Heart left ventricle (tissue), 16 donors: ENCODE results near the gene SCYL1. TPM values are rescaled to one million over a fixed set of nuclear protein-coding genes. Genes with fewer than 3 reads are reported as not detected.

Experiments
- ATAC-seq, 4 donors: fragments of 200-7000 bp; cut with Tn5 transposase; one replicate each; pipeline ENCODE4 v1.9.1; 2020 to 2022; ENCODE audit warnings: moderate library complexity in 4 of 4, mild to moderate bottlenecking in 3 of 4, moderate number of reproducible peaks in 1 of 4
- DNase-seq, 5 donors: peaks; one replicate each; pipeline ENCODE4 v3.0.0-alpha.2; 2020
- H3K27ac ChIP-seq, 12 donors: fragments of 200-600 bp; sonication (generic) in 4 of 12; one replicate each; pipeline versions ENCODE4 v1.5.0 to v1.8.0; 2016 to 2022; ENCODE audit warnings: mild to moderate bottlenecking in 2 of 12
- H3K27me3 ChIP-seq, 9 donors: fragments of 200-600 bp; sonication (generic) in 2 of 9; one replicate each; pipeline versions ENCODE4 v1.5.1 to v1.8.0; 2016 to 2022; ENCODE audit warnings: mild to moderate bottlenecking in 3 of 9
- H3K36me3 ChIP-seq, 9 donors: fragments of 200-600 bp; sonication (generic) in 2 of 9; one replicate each; pipeline versions ENCODE4 v1.5.0 to v1.8.0; 2018 to 2022; ENCODE audit warnings: mild to moderate bottlenecking in 2 of 9
- H3K4me1 ChIP-seq, 12 donors: fragments of 200-600 bp; sonication (generic) in 4 of 12; one replicate each; pipeline versions ENCODE4 v1.5.0 to v1.8.0; 2016 to 2022; ENCODE audit warnings: mild to moderate bottlenecking in 3 of 12
- H3K4me3 ChIP-seq, 12 donors: fragments of 200-600 bp; sonication (generic) in 4 of 12; one replicate each; pipeline versions ENCODE4 v1.5.0 to v1.8.0; 2017 to 2022; ENCODE audit warnings: mild to moderate bottlenecking in 9 of 12, moderate library complexity in 4 of 12
- H3K9me3 ChIP-seq, 12 donors: fragments of 200-600 bp; sonication (generic) in 4 of 12; one replicate each; pipeline versions ENCODE4 v1.5.0 to v1.8.0; 2016 to 2022; ENCODE audit warnings: mild to moderate bottlenecking in 1 of 12
- CTCF ChIP-seq, 12 donors: fragments of 200-600 bp; sonication (generic) in 4 of 12; IDR thresholded peaks; one replicate each; pipeline versions ENCODE4 v1.5.0 to v1.8.0; 2018 to 2022; ENCODE audit warnings: antibody characterized with exemption in 12 of 12, mild to moderate bottlenecking in 5 of 12
- POLR2A ChIP-seq, 2 donors: fragments of 450-650 bp; IDR thresholded peaks; one replicate each; pipeline ENCODE4 v1.6.1; 2017; ENCODE audit warnings: antibody characterized with exemption in 2 of 2, mild to moderate bottlenecking in 2 of 2, moderate library complexity in 2 of 2
- WGBS, 4 donors: extraction: QIAGEN DNeasy Blood & Tissue Kit in 2 of 4; methylation state at CpG; one replicate each; pipeline versions ENCODE4 v1.1.5 to v1.1.7; 2013 to 2018; 5-methylcytosine and 5-hydroxymethylcytosine counted together
- intact Hi-C, 10 donors: fragments of 100-400 bp; cut with DNase I; formaldehyde crosslinking; loops; one replicate each; pipeline versions ENCODE4 v1.11.1 to v1.14.2; 2022
- polyA plus RNA-seq, 2 donors: library from polyadenylated mRNA; stranded (reverse); fragments of 200-250 nt; gene quantifications; one replicate each; pipeline ENCODE4 v1.2.3, GENCODE V29; 2013
- total RNA-seq, 9 donors: library from RNA; depleted of rRNA in 2 of 9; stranded (reverse); fragments of >200 nt in 2 of 9; fragmentation: NEBNext Ultra II Directional in 3 of 9; extraction: Animal tissue kit (Norgen Biotek cat#: 25700) in 3 of 9; gene quantifications; one replicate each; pipeline versions ENCODE4 v1.1.0 to v1.2.4, GENCODE V29; 2016 to 2023
- donor health status: ischemic (EF 13 %, LVEDD 7.1; RV severe dilation, severe dysfunction).
- donor health status: healthy with polysubstance abuse.
- donor health status: DM: no; HTN: yes; CAD: no.
- donor health status: DM: no; HTN: no; CAD: no.
- donor health status: ischemic (EF 25% LVEDD 6.9; RV normal size, moderate dysfunction).
- donor health status: ischemic (EF 25% LVEDD 5.7; RV mildly dilated, moderate dysfunction).
- donor health status: healthy.
- donor health status: DM: yes; HTN: yes; CAD: no.
- donor health status: ischemic (EF 35%, LVEDD 5.7; RV mildly dilated, moderate dysfunction).
- donor health status: nonischemic (EF 11% LVEDD 7.7; RV severe dilation, severe dysfunction).
- donor health status: DM: yes; HTN: yes; CAD: no.
- donor health status: PGD.
- donor health status: ischemic (EF 29% LVEDD 5.4; RV normal size, mild dysfunction).
- donor health status: nonischemic (EF 23%, LVEDD 6.1; RV moderate dilation, normal function).

Gene SCYL1
- total and polyA plus RNA-seq, 11 donors, result 51.6 to 135 (median 64.2) TPM

GRCh38 chr11:65554842-65555430 lies 30.1 kb downstream of the SCYL1 start:
- 77 to 93% (median 84%) methylated on average over 4 of the region's 4 CpGs for WGBS, 4 donors
- H3K27me3 ChIP-seq, result no peaks in the 10 kb centered on the region
- no peak overlapping the region for H3K4me3 ChIP-seq
- peak overlapping the region in 11 of 12 donors; percentile 57 to 98 (median 93) for H3K27ac ChIP-seq
- TF ChIP-seq CTCF (IDR thresholded peaks at IDR 0.05) (no peak), POLR2A (IDR thresholded peaks at IDR 0.05) (no peak)
- DNase-seq (no peak), ATAC-seq (no peak)
- no peaks in the 10 kb centered on the region for H3K9me3 ChIP-seq
- intact Hi-C loops, result loop anchor here in 1 of 10 donors (2.0 kb wide), 1 partner anchor 14 kb away; no protein-coding TSS in a partner anchor
- peaks cover 0 to 38% (median 27%) of the 10 kb centered on the region in 9 donors for H3K36me3 ChIP-seq
- H3K4me1 ChIP-seq, result peaks cover 6 to 70% (median 51%) of the 10 kb centered on the region in 12 donors

- Histone ChIP-seq H3K9me3 (no peaks in the 10 kb centered on the region), H3K36me3 (peaks cover 0 to 31% (median 19%) of the 10 kb centered on the region in 9 donors), H3K27ac (peak overlapping the region in 11 of 12 donors; percentile 57 to 99 (median 94)), H3K4me1 (peaks cover 6 to 79% (median 59%) of the 10 kb centered on the region in 12 donors), H3K27me3 (no peaks in the 10 kb centered on the region), H3K4me3 (peak overlapping the region in 3 of 12 donors; percentile 19 to 85 (median 79))
- TF ChIP-seq CTCF (IDR thresholded peaks at IDR 0.05) (no peak), POLR2A (IDR thresholded peaks at IDR 0.05) (peak in 1 of 2 donors; percentile 15)
- intact Hi-C loops, result loop anchor here in 1 of 10 donors (2.0 kb wide), 1 partner anchor 15 kb away; no protein-coding TSS in a partner anchor
- DNase-seq, result peak; percentile 55 to 85 (median 74)
- peak in 3 of 4 donors; percentile 24 to 51 (median 42) for ATAC-seq
- 10 to 40% (median 23%) methylated on average over 5 to 6 of the region's 6 CpGs for WGBS, 4 donors
Measured at GRCh38 chr11:65555693-65556231, 30.9 kb downstream of the SCYL1 start.

GRCh38 chr11:65556470-65557279 lies 31.8 kb downstream of the SCYL1 start:
- TF ChIP-seq POLR2A (IDR thresholded peaks at IDR 0.05) (no peak), CTCF (IDR thresholded peaks at IDR 0.05) (no peak)
- Histone ChIP-seq H3K27me3 (no peaks in the 10 kb centered on the region), H3K4me3 (peak overlapping the region in 11 of 12 donors; percentile 58 to 85 (median 68)), H3K27ac (peak overlapping the region; percentile 86 to 99 (median 96)), H3K9me3 (no peaks in the 10 kb centered on the region), H3K36me3 (peaks cover 0 to 22% (median 10%) of the 10 kb centered on the region in 9 donors), H3K4me1 (peaks cover 6 to 84% (median 64%) of the 10 kb centered on the region in 12 donors)
- intact Hi-C loops, result no loop called here
- ATAC-seq (no peak), DNase-seq (peak in 1 of 5 donors; percentile 7)
- WGBS, 4 donors, result 76 to 82% (median 79%) methylated on average over 12 of the region's 12 CpGs
